ENCODE results near the gene TPP2. TPM values are rescaled to one million over a fixed set of nuclear protein-coding genes. Genes with fewer than 3 reads are reported as not detected.

TPP2 gene
- 10 to 100 TPM; 37.6 to 44.0 (median 38.2) TPM for total RNA-seq
- long read RNA-seq, donor 1, full-length matches to known transcripts, result 16 of 31 reads
- long read RNA-seq, donor 1, partial matches to known transcripts, result 8 of 31 reads
- long read RNA-seq, donor 1, other reads (novel, unspliced or antisense), result 7 of 31 reads
- long read RNA-seq, donor 2, partial matches to known transcripts, result 7 of 10 reads
- long read RNA-seq, donor 2, other reads (novel, unspliced or antisense), result 3 of 10 reads

DNA sequence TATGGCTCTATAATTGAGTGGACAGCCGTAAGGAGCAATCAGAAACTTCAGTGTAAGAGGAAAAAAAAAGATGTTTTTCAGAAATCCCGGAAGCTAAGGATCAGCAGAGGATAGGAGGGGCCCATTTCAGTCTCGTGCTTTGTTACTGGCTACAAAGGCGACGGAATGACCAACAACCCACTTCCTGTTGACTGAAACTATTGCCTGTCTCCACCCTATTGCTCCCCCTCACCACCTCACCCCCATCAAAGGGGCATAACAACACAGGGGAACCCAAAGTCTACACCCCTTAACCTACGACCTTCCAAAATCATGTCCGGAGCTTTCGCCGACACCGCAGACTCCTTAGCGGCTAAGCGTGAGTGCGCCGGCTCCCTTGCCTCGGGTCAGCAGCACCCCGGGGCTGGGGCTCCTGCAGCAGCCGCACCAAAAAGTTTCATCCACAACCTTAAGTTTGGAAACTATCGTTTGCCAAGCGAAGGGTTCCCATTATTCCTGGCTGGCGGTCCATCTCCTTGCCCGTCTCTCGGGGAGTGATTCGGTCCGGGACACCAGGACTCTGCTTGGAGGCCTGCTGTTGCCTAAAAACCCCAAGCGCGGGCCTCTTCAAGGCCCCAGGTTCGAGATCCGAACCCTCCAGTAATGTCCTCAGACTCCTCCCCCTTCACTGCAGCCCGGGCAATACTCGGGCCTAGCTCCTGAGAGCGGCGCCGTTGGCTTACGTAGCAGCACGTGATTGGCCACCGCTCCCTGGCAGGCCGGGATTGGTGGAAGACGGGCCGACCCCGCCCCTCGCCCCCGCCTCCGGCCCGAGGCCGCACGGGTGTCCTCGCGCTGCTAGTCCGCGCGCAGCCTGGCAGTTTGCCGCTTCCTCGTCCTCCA, at the start of gene TPP2:
TSS of gene TPP2 (plus strand) at position 840 of the 882 bp plus-strand sequence. CDS start 53 bp downstream, outside the sequence.
- Histone ChIP-seq H3K36me3 (ENCODE audit: low read depth) (no peaks in the 10 kb centered on the region), H3K4me1 (ENCODE audit: low read depth) (peaks cover 29% of the 10 kb centered on the region), H3K9me3 (no peaks in the 10 kb centered on the region), H3K4me3 (peak within 1 kb of the TSS; percentile 98)
- intact Hi-C loops (cut with DNase I, micrococcal nuclease), result loop anchor here in 1 of 2 donors (5.0 kb wide), 1 partner anchor 251 kb away; the partner anchor contains the start of gene ERCC5
- DNase-seq, result peak; percentile 99 to 100 (median 99)
- no peak for TF ChIP-seq CTCF (IDR thresholded peaks at IDR 0.05)
- ATAC-seq, result peak; percentile 96

- no peak for TF ChIP-seq CTCF (IDR thresholded peaks at IDR 0.05)
- intact Hi-C loops (cut with DNase I, micrococcal nuclease), result no loop called here
- Histone ChIP-seq H3K4me3 (no peak overlapping the region), H3K4me1 (ENCODE audit: low read depth) (no peaks in the 10 kb centered on the region), H3K36me3 (ENCODE audit: low read depth) (no peaks in the 10 kb centered on the region), H3K9me3 (no peaks in the 10 kb centered on the region)
- no peak for ATAC-seq
- no peak for DNase-seq
Measured at GRCh38 chr13:102548811-102549210, 48.0 kb upstream of the TPP2 start.

- no peak for ATAC-seq
- no peaks in the 10 kb centered on the region for H3K9me3 ChIP-seq
- no peaks in the 10 kb centered on the region for H3K4me1 ChIP-seq (ENCODE audit: low read depth)
- TF ChIP-seq CTCF (IDR thresholded peaks at IDR 0.05), result no peak
- H3K4me3 ChIP-seq, result no peak overlapping the region
- intact Hi-C loops (cut with DNase I, micrococcal nuclease), result no loop called here
- DNase-seq, result no peak
- no peaks in the 10 kb centered on the region for H3K36me3 ChIP-seq (ENCODE audit: low read depth)
Measured at GRCh38 chr13:102550507-102550906, 46.3 kb upstream of the TPP2 start.

DNA sequence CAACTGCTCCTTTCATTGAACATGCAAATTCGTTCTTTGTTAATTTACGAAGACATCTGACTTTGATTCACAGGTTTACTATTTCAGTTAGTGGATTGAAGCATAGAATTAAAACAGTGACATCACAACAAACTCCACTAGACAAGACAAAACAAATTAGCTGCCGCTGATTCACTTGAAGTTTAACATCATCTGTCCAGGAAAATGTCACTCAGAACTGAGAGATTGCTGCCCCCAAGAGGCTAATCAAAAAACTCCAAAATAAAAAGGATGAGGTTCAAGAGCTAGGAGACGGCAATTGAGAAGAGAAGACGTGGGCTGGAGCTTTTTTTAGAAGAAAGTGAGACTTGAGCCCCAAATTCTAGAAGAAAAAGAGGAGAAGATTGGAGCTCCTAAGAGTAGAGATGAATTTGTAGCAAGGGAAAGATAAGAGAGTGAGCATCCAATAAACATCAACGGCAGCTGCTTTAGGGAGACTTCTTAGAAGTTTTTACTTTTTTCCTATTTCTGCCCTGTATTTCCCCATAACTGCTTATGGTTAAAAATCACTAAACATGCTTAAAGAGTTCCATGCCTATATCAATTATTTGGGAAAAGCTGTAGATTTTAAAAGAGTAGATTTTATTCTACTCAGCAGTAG, 40.8 kb upstream of the TPP2 start:
- H3K4me3 ChIP-seq, result no peak overlapping the region
- intact Hi-C loops (cut with DNase I, micrococcal nuclease), result no loop called here
- TF ChIP-seq CTCF (IDR thresholded peaks at IDR 0.05), result no peak
- no peaks in the 10 kb centered on the region for H3K9me3 ChIP-seq
- DNase-seq (peak in 1 of 3 donors; percentile 6), ATAC-seq (no peak)
- H3K36me3 ChIP-seq (ENCODE audit: low read depth), result no peaks in the 10 kb centered on the region
- no peaks in the 10 kb centered on the region for H3K4me1 ChIP-seq (ENCODE audit: low read depth)

GRCh38 chr13:102556806-102557205, 40.0 kb upstream of the TPP2 start:
- intact Hi-C loops (cut with DNase I, micrococcal nuclease), result no loop called here

More at GRCh38 chr13:102556806-102557205, 40.0 kb upstream of the TPP2 start:
- no peak overlapping the region for H3K4me3 ChIP-seq
- no peak for DNase-seq
- H3K4me1 ChIP-seq (ENCODE audit: low read depth), result no peaks in the 10 kb centered on the region
- H3K9me3 ChIP-seq, result no peaks in the 10 kb centered on the region
- no peak for ATAC-seq
- H3K36me3 ChIP-seq (ENCODE audit: low read depth), result no peaks in the 10 kb centered on the region
- TF ChIP-seq CTCF (IDR thresholded peaks at IDR 0.05), result no peak
